ENCODE data around the gene GASK1A.

GRCh38 chr3:43074482-43074881, 95.4 kb downstream of the GASK1A start:
- TF ChIP-seq POLR2A (IDR thresholded peaks at IDR 0.05) (no peak), POLR2AphosphoS5 (IDR thresholded peaks at IDR 0.05; ENCODE audit: insufficient read depth in 1 of 2, low read depth in 1 of 2) (no peak), CTCF (IDR thresholded peaks at IDR 0.05) (no peak)

Measured in vagina (tissue), 2 donors.